GM19351 (cell line): ENCODE measurements around the gene TRIM17.

Experiments
- ATAC-seq: cut with Tn5 transposase; IDR thresholded peaks from one replicate; pipeline ENCODE4 v1.9.1; 2021; ENCODE audit warnings: mild to moderate bottlenecking, moderate library complexity; ENCODE audit not compliant: unreplicated experiment

The TRIM17 gene

DNA sequence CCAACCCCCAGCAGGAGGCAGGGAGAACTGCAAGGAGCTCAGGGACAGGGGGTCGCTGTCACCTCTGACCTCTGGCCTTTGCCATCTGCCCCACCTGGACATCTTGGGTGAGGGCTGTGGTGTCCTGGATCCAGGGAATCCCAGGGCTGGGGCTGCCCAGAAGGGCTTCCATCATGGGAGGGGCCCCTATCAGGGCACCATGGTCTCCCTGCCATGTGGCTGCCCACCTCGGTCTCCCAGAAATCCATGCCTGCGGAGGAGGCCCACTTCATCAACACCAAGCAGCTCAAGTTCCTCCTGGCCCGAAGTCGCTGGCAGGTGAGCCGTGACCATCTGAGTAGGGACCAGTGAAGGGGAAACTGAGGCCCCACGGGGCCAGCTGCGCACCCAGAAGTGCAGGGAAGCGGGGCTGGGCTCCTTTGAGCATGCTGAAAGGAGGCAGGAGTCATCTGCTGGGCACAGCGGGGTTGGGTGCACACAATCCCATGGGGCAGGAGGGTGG, 46.2 kb downstream of the TRIM17 start:
- ATAC-seq, result no peak

DNA sequence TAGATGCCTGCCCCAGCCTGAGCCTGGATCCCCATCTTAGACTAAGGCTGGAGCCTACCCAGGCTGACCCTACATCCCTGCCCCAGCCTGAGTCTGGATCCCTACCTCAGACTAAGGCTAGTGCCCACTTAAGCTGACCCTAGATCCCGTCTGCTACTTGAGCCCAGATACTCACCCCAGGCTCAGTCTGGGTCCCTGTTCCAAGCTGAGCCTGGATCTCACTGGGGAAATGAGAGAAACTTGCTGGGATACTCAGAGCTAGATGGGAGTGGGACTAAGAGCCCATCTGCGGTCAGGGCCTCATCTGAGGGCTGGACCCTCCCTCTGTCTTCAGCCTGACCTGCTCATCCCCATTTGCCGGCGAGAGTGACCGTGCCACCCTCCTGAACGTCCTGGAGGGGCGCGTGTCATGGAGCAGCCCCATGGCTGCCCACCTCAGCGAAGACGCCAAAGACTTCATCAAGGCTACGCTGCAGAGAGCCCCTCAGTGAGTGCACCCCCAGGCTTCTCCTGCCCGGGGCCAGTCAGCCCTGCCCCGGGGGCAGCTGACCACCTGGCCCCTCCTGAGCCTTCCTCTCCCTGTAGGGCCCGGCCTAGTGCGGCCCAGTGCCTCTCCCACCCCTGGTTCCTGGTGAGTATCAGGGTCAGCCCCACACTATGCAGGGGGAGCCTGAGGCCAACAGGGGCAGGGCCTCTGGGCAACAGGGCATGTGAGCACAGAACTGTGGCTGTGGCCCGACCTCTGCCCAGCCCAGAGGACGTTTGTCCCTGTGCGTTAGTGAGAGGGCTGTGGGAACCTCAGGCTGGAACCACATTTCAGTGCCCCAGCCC, 46.8 kb downstream of the TRIM17 start:
- ATAC-seq, result no peak

DNA sequence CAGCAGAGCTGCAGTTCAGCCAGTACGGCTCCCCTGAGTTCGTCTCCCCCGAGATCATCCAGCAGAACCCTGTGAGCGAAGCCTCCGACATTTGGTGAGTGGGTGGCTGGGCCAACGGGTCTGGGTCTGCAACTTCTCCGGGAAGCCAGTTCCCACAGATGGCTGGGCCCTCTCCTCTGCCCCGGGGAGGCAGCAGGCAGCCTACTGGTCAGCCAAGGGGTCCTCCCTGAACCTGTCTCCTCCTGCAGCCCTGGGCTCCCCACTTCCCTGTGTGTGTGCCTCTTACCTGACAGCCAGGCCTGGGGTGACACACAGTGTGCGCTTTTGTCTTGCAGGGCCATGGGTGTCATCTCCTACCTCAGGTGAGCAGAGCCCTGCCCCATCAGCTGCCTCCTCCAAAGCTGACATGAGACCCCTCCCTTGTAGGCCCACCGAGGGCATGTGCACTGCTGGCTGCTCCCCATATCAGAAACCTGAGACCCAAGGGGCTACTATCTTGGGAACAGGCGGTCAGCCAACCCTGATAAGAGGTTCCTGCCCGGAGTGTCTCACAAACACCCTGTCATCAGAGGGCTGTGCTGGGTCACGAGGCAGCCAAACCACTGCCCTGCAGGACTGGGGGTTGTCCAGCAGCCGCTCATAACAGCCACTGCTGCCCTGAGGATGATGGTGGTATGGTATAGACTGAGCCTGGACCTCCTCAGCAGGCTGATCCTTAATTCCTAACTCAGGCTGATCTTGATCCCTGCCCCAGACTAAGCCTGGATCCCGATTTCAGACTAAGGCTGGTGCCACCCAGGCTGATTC, 47.7 kb downstream of the TRIM17 start:
- ATAC-seq, result no peak

DNA sequence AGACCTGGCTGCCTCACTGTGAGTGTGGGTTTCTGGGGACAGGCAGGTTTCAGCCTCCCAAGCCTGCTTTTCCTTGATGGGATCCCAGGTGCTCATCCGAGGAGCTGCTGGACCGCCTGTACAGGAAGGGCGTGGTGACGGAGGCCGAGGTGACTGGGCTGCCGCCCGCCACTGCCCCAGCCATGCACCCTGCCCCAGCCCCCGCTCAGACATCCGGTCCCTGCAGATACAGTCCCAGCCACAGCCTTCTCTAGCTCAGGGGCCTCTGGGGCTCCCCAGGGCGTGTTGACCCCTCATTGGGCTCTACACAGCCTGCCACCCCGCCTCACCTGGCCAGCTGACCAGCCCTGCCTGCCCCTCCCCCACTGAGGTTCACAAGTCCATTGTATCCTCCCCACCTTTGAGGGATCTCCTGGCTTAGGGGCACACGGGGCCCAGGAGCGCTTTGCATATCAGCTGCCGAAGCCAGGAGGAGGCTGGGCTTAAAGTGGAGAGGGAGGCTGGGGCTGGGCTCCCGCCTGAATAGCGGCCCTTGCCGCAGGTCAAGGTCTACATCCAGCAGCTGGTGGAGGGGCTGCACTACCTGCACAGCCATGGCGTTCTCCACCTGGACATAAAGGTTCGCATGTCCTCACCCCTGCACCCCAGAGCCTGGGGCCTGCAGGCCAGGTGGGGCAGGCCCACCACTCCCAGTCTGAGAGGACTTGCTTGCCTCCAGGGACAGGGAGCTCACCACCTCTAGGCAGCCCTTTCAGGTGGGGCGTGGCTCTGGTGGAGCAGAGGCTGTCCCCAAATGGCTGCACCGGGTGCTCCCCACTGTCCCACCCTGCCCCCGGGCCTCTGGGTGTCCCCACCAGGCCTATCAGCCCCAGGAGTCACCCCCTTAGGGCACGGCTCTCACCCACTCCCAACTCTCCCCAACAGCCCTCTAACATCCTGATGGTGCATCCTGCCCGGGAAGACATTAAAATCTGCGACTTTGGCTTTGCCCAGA, 48.6 kb downstream of the TRIM17 start:
- peak; percentile 48 for ATAC-seq

DNA sequence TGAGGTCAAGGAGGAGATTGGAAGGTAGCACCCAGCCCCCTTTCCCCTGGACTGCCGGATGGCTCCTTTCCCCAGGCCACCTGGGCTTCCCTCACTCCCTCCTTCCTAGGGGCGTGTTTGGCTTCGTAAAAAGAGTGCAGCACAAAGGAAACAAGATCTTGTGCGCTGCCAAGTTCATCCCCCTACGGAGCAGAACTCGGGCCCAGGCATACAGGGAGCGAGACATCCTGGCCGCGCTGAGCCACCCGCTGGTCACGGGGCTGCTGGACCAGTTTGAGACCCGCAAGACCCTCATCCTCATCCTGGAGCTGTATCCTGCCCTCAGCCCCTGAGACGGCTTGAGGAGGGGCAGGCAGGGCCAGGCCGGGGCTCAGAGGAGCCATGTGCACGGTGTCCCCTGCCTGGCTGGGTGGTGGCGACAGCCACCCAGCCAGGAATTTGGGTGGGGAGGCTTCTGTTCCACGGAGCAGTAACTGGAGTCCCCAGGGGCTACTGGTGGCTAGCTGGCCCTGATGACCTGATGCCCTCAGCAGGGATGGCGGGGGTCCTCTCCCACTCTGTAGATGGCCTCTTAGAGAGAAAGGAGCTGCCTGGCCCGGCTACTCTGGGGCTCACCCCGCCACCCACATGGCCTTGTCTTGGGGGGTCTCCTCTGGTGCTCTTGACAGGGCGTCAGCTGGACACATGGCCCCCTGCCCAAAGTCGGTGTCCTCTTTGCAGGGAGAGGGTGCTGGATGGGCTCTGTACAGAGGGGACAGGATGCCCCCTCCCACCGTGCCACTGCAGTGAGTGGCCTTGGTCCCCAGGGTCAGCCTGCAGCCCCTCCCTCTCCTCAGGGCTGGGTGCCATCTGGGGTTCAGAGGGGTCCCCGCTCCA, 49.6 kb downstream of the TRIM17 start:
- ATAC-seq, result no peak

DNA sequence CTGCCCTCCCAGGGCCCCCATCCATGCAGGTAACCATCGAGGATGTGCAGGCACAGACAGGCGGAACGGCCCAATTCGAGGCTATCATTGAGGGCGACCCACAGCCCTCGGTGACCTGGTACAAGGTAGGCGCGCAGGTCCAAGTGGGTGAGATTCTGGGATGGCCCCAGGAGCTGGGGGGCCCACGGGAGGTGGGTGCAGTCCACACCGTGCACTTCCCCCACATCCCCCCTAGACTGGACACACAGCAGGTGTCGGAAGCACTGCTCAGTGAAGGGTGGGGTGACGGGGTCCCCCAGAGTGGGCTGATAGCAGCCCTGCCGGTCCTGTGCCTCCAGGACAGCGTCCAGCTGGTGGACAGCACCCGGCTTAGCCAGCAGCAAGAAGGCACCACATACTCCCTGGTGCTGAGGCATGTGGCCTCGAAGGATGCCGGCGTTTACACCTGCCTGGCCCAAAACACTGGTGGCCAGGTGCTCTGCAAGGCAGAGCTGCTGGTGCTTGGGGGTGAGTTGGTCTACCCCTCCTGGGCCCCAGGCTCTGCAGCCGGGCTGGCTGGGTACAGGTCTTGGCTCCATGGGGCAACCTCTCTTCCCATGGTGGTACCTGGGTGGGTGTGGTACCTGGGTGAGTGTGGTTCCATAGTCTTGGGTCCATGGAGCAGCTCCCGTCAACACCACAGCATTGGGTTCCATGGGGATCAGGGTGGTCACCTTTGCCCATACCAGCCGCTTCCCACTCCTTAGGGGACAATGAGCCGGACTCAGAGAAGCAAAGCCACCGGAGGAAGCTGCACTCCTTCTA, 50.4 kb downstream of the TRIM17 start:
- no peak for ATAC-seq

DNA sequence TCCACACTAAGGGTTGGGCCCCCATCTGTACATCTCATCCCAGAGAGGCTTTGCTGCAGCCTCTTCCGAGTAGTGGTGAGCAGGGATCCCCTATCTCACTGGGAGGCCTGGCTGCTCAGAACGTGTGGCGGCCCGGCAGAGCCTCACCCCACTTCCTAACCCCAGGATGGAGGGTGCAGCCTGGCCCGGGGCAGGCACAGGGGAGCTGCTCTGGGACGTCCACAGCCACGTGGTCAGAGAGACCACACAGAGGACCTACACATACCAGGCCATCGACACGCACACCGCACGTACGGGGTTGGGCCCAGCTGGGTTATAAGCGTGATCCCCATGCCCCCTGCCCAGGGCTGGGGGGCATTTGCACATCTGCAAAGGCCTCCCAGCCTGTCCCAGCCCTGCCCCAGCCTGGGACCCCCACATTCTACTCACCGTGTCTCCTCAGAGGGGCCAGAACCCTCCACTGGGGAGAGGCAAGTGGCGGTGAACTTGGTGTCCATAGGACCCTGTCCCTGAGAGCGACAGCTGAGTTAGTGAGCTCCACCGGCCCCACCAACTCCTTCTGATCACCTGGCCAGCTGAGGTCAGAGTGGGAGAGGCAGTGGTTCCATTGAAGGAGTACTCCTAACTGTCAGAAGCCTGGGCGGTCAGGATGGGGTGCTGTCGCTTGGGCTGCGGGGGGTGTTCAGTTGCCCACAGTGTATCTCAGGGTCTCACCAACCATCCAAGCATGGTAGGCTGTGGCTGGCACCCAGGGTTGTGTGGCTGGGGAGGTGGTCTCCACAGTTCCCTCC, 51.2 kb downstream of the TRIM17 start:
- no peak for ATAC-seq

DNA sequence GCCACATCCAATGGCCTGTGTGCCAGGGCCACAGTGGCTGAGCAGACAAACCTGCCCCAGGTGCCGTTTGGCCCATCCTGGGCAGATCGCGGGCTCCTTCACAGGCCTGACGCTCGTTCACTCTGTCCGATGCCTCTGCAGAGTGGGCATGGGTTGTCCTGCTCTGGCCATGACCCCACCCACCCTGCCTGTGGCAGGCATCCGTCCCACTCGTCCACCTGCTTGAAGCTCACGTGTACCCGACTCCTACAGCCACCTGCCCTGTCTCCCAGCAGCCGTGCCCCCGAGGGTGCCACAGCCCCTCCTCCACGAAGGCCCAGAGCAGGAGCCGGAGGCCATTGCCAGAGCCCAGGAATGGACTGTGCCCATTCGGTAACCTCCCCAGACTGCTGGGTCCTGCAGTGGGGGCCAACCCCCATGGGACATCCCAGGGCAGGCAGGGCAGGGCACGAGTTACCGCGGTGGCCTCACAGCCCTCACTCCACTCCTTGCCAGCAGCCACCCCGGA, 51.9 kb downstream of the TRIM17 start:
- no peak for ATAC-seq

DNA sequence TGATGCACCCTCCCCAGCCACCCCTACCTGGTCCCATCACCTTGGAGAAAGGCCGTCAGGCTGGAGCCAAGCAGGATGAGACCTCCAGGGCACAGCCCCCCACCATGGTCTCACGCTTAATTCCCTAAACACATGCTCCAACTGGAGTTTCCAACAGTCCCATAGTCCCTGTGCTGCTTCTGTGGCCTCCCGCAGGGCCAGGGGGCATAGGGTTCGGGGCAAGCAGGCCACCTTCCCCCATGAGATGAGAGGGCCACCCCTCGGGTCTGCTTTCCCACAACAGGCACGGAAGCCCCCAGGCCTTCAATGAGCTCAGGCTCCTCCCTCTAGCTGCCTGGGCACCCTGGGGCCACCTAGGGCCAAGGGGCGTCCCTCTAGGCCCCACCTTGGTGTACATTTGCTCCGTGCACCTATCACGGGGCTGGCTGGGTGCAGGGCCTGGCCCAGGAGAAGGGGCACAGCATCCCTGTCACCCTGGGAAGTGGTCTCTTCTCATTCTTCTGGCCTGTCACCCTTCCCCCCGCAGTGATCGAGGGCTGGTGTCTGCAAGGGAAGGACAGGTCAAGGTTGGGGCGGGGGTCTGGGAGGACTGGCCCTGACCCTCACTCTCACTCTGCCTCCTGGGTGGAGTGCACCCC, 52.5 kb downstream of the TRIM17 start:
- ATAC-seq, result no peak

DNA sequence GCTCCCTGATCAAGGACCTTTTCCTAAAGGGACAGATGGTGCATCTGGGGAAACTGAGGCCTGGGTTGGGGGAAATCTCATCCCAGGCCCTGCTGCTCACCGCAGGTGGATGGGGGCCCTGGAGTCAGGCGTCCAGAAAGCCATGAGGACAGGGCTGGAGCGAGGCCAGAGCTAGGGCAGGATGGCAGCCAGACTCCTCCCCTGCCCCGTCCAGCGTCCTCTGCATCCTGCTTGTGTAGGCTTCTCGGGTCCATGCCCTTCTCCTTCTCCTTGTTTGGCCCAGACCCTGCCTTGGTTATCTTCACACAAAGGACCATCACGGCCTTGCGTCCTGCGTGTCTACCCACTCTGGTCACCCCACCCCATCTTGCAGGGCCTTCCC, 53.0 kb downstream of the TRIM17 start:
- no peak for ATAC-seq

DNA sequence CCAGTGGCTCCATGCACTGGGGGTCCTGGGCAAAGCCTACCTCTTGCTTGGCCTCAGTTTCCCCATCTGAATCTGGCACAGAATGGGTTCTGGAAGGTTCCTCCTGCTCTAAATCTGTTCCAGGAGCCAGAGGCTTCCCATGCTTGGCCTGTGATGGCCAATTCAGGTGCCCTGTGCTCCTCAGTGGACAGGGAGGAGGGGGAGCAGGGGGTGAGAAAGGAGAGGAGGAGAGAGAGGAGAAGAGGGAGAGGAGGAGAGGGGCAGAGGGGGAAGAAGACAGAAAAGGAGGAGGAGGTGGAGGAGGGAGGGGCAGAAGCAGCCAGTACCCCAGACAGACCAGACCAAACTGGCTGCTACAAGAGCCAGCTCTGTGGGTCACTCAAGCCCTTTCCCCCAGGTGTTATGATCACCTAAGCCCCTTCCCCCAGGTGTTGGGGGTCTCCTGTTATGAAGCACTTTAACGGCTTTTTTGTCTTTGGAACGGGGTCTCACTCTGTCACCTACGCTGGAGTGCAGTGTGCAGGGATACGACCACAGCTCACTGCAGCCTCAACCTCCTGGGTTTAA, 53.7 kb downstream of the TRIM17 start:
- ATAC-seq, result no peak

DNA sequence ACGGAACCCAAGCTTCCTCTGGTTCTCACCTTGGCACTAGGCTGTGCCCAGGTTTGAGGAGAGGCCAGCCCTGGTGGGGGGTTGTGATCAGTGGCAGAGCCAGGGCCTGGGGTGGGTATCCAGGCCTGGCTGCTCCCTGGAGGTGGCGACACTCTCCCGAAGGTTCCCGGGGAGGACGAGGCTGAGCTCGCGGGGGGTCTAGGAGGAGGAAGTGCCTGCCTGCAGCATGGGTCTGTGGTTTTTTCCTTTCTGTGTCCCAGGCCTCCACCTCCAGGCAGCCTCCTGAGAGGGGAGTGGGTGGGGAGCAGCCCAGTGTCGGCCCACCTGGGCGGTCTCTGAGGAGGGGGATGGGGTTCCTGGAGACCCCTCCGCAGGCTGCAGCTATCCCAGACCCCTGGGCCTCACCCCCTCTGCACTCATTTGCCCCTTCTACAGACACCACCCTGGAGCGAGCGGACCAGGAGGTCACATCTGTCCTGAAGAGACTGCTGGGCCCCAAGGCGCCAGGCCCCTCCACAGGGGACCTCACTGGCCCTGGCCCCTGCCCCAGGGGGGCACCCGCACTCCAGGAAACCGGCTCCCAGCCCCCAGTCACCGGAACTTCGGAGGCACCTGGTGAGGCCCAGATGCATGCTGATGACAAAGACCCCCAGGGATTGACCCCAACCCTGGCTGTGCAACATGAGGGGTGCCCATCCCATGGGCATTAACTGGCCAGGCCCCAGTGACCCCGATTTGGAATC, 54.3 kb downstream of the TRIM17 start:
- no peak for ATAC-seq

DNA sequence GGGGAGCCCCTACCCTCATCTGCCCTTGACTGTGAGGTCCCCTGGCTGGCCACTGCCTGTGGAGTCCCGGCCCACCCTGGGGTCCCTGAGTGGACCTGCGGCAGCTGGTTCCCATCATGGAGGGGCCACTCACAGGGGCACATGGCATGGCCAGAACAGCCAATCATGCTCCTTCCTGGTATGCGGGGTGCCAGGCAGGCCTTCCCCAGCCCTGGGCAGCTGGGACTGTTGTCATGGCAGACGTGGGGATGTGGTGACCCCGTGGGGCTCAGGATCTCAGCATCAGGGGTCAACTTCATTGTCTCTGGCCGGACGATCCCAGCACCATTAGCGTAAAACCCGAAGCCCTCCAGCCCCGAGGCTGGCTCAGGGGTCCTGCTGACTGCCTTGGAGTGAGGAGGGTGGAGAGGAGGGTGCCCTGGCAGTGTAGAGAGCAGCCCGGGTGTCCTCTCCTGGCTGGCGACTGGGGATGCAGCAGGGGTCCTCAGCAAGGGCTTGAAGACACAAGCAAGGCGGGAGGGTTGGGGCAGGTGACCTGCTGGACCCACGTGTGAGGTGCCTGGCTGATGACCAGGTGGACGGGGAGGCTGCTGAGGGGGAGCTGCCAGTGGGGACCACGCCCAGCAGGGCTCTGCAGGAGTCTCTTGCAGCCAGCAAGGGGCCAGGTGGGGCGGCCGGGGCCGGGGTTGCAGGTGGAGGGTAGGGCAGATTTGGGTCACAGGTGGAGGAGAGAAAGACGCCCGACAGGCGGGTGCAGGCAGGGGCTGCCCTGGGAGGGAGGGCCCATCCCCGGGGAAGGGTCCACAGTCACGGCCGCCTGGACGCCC, 55.1 kb downstream of the TRIM17 start:
- ATAC-seq, result no peak

DNA sequence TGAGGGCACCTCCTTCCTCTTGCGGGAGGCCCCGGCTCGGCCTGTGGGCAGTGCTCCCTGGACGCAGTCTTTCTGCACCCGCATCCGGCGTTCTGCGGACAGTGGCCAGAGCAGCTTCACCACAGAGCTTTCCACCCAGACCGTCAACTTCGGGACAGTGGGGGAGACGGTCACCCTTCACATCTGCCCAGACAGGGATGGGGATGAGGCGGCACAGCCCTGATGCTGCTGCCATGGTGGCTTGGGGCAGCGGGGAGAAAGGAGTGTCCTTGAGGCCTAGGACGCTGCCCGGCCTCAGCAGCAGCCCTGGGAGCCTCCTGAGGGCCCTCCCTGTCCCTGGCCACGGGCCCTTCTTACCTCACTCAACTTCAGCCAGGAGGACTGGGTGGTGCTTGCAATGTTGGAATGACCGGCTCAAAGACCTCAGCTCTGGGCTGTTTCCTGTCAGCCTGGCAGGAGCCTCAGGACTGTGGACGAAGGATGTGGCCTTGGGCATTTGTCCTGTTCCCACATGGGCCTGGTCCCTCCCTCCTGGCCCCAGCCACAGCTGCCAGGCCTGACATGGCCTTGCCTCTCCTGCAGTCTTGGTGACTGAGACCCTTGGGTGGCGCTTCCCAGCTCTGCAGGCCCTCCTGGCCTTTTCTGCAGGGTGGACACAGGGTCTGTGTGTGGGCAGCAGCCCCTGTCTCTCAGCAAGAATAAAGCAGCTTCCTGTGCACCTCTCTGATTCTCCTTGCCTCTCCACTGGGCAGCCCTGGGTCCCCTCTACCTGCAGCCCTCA, 55.9 kb downstream of the TRIM17 start:
- ATAC-seq, result no peak
